ENCODE results near the gene PEX7. TPM values are rescaled to one million over a fixed set of nuclear protein-coding genes. Genes with fewer than 3 reads are reported as not detected.

The PEX7 gene
- total and polyA plus RNA-seq, 10 of the 15 experiments (the other 5 are each of a cell fraction or from before 2014, with no cell fraction given), result 0.58 to 12.4 (median 8.8) TPM

- Histone ChIP-seq H2AFZ (ENCODE audit: control insufficient read depth, low read depth, low read length) (no peak overlapping the region), H3K9me3 (replicated peaks; ENCODE audit: control insufficient read depth, insufficient read depth, low read length) (no peaks in the 10 kb centered on the region), H3K4me1 (ENCODE audit: control insufficient read depth, insufficient read depth, low read length) (peaks cover 17% of the 10 kb centered on the region), H3K4me2 (ENCODE audit: control insufficient read depth, insufficient read depth) (peak overlapping the region; percentile 94), H3K27ac (ENCODE audit: control insufficient read depth, insufficient read depth) (peak overlapping the region; percentile 98), H3K4me3 (peak overlapping the region; percentile 71), H4K20me1 (ENCODE audit: control insufficient read depth, insufficient read depth) (no peaks in the 10 kb centered on the region), H3K36me3 (ENCODE audit: control insufficient read depth in 2 of 2, insufficient read depth in 2 of 2, low read length in 1 of 2) (peaks cover 2 to 12% of the 10 kb centered on the region in 2 experiments; a peak in 3 of 4 replicates), H3K9ac (ENCODE audit: control insufficient read depth, insufficient read depth, low read length) (peak overlapping the region; percentile 76), H3K27me3 (replicated peaks in 1 of 2; ENCODE audit: control insufficient read depth in 2 of 2, insufficient read depth in 2 of 2, low read length in 1 of 2) (no peaks in the 10 kb centered on the region), H3K79me2 (ENCODE audit: control insufficient read depth, insufficient read depth, low read length) (peaks cover 99% of the 10 kb centered on the region)
- in situ Hi-C loops (cut with MboI) (loop anchor here (5.0 kb wide), 1 partner anchor 71 kb away; no protein-coding TSS in a partner anchor), intact Hi-C loops (cut with micrococcal nuclease; ENCODE audit: unreplicated experiment) (loop anchor here (1.0 kb wide), 1 partner anchor 24 kb away; no protein-coding TSS in a partner anchor)
- ChIA-PET CTCF (interaction anchor here (1.1 to 9.8 kb wide), 9 partner anchors 13 to 144 kb away, joined by 4 to 411 read pairs (median 18); no protein-coding TSS in a partner anchor), RAD21 (ENCODE audit: unreplicated experiment) (interaction anchor here (0.7 to 12.6 kb wide), 13 partner anchors 15 to 498 kb away, joined by 3 to 405 read pairs (median 6); partner anchors contain the start of gene BCLAF1), POLR2A (interaction anchor here (1.2 to 10.1 kb wide), 6 partner anchors 15 to 194 kb away, joined by 3 to 265 read pairs (median 109); no protein-coding TSS in a partner anchor), SMC1A (ENCODE audit: uncharacterized antibody, unreplicated experiment) (interaction anchor here (0.8 to 13.3 kb wide), 9 partner anchors 14 to 142 kb away, joined by 3 to 446 read pairs (median 48); no protein-coding TSS in a partner anchor)
- BruUV-seq (replicated peaks), result TSS peak; percentile 47
- WGBS (ENCODE audit: insufficient coverage, insufficient replicate concordance, low lambda C conversion rate, missing lambda C conversion rate), result 4% methylated on average over 7 of the region's 7 CpGs
- ATAC-seq, result peak; percentile 7
- DNase-seq (ENCODE audit: low read depth, low spot score), result no peak
- no peak for FAIRE-seq
- no peak for TF ChIP-seq STAT3 (IDR thresholded peaks at IDR 0.05; ENCODE audit: low read depth, low read length)
- no peak for TF ChIP-seq NRF1 (conservative IDR thresholded peaks at IDR 0.05; ENCODE audit: low read depth, low read length)
- TF ChIP-seq SMC3 (IDR thresholded peaks at IDR 0.05; ENCODE audit: borderline replicate concordance, low read length), result no peak
- TF ChIP-seq PAX8 (IDR thresholded peaks at IDR 0.05), result no peak
- no peak for TF ChIP-seq PRDM15 (CRISPR knock-in tag; IDR thresholded peaks at IDR 0.05)
- no peak for TF ChIP-seq GATAD2B (conservative IDR thresholded peaks at IDR 0.05; ENCODE audit: low read depth)
- TF ChIP-seq RUNX3 (IDR thresholded peaks at IDR 0.05; ENCODE audit: low read length), result peak; percentile 71
- TF ChIP-seq NFYB (IDR thresholded peaks at IDR 0.05; ENCODE audit: insufficient read depth, low read depth, low read length), result no peak
- no peak for TF ChIP-seq BCLAF1 (IDR thresholded peaks at IDR 0.05)
- TF ChIP-seq MYC (IDR thresholded peaks at IDR 0.05; ENCODE audit: insufficient read depth, insufficient read length, insufficient replicate concordance, low read length, severe bottlenecking), result no peak
- TF ChIP-seq RBBP5 (conservative IDR thresholded peaks at IDR 0.05), result no peak
- TF ChIP-seq PKNOX1 (IDR thresholded peaks at IDR 0.05), result peak; percentile 38; the same call in 1 of the 2 replicates
- TF ChIP-seq ZSCAN29 (IDR thresholded peaks at IDR 0.05), result no peak
- no peak for TF ChIP-seq ZNF622 (IDR thresholded peaks at IDR 0.05)
- TF ChIP-seq EED (IDR thresholded peaks at IDR 0.05; ENCODE audit: low read depth), result no peak
- TF ChIP-seq LARP7 (IDR thresholded peaks at IDR 0.05), result no peak
Observed at GRCh38 chr6:136788069-136788902, 34.1 kb upstream of the PEX7 start.
